Keratinocyte (primary cell): Measurements from ENCODE around the gene YBX1.

ENCODE experiments used
- CTCF ChIP-seq, 3 experiments: IDR thresholded peaks in 1 of 3; conservative IDR thresholded peaks in 1 of 3; optimal IDR thresholded peaks in 1 of 3; 2 replicates in 2 of 3; 3 replicates in 1 of 3; pipeline versions ENCODE3 to v1.5.1; 2011; ENCODE audit warnings: low read length in 3 of 3, mild to moderate bottlenecking in 3 of 3, moderate library complexity in 2 of 3, control low read depth in 1 of 3, inconsistent platforms in 1 of 3; ENCODE audit not compliant: insufficient read depth in 2 of 3; ENCODE audit errors: extremely low read depth in 1 of 3
- EZH2 ChIP-seq: IDR thresholded peaks from one replicate; pipeline ENCODE4 v1.6.1; 2012; ENCODE audit warnings: inconsistent platforms, mild to moderate bottlenecking, low read length, moderate library complexity

DNA sequence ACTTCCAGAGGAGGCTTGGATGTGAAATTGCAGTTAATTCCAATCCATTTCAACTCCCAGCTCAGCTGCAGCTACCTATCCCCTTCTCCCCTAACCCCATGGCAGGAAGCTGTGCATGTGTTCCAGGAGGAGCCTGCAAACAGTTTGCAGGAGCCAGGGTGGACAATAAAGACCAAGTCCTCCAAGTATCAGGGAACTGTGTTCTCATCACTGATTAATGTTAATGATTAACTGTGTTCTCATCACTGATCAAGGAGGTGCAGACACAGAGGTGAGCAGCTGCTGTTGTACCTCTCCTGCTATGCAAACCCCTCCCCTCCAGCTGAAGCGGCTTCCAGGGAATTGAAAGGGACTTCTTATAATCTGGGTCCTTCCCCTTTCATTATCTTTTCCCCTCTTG, 38.6 kb downstream of the YBX1 start:
- TF ChIP-seq CTCF (optimal IDR thresholded peaks at IDR 0.05 in 1 of 3, IDR thresholded peaks at IDR 0.05 in 1 of 3, conservative IDR thresholded peaks at IDR 0.05 in 1 of 3; ENCODE audit: extremely low read depth in 1 of 3, insufficient read depth in 2 of 3, low read length in 3 of 3) (no peak), EZH2 (no peak)
